ENCODE data around the gene SMPX.
"Not testable (repeated sequence)": the region's sequence is repeated elsewhere in the genome, so short reads cannot be mapped to it uniquely, and the experiment has no call there.

DNA sequence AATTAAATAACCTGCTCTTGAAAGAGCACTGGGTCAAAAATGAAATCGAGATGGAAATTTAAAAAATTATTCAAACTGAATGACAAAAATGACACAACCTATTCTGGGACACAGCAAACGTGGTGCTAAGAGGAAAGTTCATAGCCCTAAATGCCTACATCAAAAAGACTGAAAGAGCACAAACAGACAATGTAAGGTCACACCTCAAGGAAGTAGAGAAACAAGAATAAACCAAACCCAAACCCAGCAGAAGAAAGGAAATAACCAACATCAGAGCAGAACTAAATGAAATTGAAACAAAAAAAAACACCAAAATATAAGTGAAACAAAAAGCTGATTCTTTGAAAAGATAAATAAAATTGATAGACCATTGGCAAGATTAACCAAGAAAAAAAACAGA is 15.1 kb upstream of the SMPX start:
- TF ChIP-seq RAD21 (IDR thresholded peaks at IDR 0.05; ENCODE audit: low read length); POLR2A (IDR thresholded peaks at IDR 0.05; ENCODE audit: low read depth, low read length); SMC3 (IDR thresholded peaks at IDR 0.05; ENCODE audit: low read depth, low read length); CEBPB (IDR thresholded peaks at IDR 0.05; ENCODE audit: low read depth, low read length); MXI1 (IDR thresholded peaks at IDR 0.05; ENCODE audit: borderline replicate concordance, low read depth, low read length): not testable (repeated sequence)
- TF ChIP-seq, protein P1, sequence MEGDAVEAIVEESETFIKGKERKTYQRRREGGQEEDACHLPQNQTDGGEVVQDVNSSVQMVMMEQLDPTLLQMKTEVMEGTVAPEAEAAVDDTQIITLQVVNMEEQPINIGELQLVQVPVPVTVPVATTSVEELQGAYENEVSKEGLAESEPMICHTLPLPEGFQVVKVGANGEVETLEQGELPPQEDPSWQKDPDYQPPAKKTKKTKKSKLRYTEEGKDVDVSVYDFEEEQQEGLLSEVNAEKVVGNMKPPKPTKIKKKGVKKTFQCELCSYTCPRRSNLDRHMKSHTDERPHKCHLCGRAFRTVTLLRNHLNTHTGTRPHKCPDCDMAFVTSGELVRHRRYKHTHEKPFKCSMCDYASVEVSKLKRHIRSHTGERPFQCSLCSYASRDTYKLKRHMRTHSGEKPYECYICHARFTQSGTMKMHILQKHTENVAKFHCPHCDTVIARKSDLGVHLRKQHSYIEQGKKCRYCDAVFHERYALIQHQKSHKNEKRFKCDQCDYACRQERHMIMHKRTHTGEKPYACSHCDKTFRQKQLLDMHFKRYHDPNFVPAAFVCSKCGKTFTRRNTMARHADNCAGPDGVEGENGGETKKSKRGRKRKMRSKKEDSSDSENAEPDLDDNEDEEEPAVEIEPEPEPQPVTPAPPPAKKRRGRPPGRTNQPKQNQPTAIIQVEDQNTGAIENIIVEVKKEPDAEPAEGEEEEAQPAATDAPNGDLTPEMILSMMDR (conservative IDR thresholded peaks at IDR 0.05; ENCODE audit: low read depth, low read length) = not testable (repeated sequence)
